OCI-LY3 (cell line): ENCODE results near the gene PBX3.

ENCODE experiments used
- CTCF ChIP-seq: fragments of 200-600, 300-600 bp; sonication (generic); IDR thresholded peaks from 2 replicates; pipeline ENCODE4 v1.5.1; 2014; ENCODE audit warnings: antibody characterized with exemption, low read length, low read depth
- EZH2phosphoT487 ChIP-seq: fragments of 200-600 bp; shearing (Covaris generic); IDR thresholded peaks from 2 replicates; pipeline ENCODE4 v1.6.1; 2018; ENCODE audit warnings: antibody characterized with exemption, mixed run types, low read depth

- no peak for TF ChIP-seq CTCF
- no peak for TF ChIP-seq EZH2phosphoT487
These were observed 172.4 kb downstream of the PBX3 start for GRCh38 chr9:125919565-125919964.
